HG02943 (cell line): ENCODE measurements around the gene TBC1D5.
"Not testable (repeated sequence)": the region's sequence is repeated elsewhere in the genome, so short reads cannot be mapped to it uniquely, and the experiment has no call there.

Experiments used
- ATAC-seq: cut with Tn5 transposase; IDR thresholded peaks from one replicate; pipeline ENCODE4 v1.9.1; 2021; ENCODE audit warnings: mild to moderate bottlenecking, low read depth, moderate library complexity; ENCODE audit not compliant: unreplicated experiment

The TBC1D5 gene

GRCh38 chr3:17431484-17432045 lies 310.9 kb downstream of the TBC1D5 start:
- ATAC-seq: no peak

DNA sequence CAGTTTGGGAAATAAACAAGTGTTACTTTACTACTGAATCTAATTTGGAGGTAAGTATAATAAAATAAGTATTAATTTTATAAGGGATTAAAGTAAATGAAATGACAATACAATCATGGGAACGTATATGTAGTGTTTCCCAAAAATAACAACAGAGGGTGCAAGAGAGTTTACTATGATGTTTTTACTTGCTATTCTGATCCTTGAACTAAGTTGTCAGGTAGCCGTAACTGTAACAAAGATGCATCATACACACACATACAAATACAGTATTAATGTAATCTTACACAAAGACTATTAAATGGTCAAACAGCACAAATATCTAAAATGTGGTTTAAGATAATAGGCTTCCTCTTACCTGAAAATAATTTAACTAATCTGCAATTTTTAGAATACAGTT lies 311.4 kb downstream of the TBC1D5 start:
- ATAC-seq: no peak

- ATAC-seq: no peak
These were observed 311.8 kb downstream of the TBC1D5 start for GRCh38 chr3:17430582-17430981.

GRCh38 chr3:17423786-17424536 lies 318.5 kb downstream of the TBC1D5 start:
- no peak for ATAC-seq

DNA sequence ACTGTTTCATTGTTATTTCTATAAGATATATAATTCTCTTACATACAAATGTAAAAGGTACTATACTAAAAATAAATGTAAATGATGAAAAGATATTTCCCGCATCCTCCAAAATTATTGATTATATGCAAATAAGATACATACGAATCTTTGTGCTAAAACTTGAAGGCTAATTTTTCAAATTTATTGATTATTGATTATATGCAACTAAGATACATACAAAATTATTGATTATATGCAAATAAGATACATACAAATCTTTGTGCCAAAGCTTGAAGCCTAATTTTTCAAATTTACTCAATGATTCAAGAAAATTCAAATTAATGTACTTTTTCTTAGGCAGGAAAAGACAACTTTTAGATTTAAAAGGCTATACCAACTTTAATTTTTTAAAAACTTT lies 319.8 kb downstream of the TBC1D5 start:
- ATAC-seq: no peak

DNA sequence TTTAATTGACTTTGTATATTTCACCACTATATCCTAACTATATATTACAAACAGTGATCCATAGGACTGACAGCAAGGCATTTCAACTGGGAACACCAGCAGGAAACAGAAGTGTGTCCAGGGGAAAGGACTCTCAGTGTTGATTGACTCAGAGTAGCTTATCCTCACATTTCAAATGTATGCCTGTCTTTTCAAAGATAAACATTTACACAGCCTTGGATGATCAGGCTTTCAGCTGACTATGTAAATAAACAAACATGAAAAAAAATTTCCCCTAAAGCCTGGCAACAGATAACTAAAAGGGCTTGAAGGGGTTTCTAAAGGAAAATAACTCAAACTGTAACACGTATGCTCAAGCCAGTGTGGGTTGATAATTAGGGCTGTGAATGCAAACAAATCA lies 321.8 kb downstream of the TBC1D5 start:
- no peak for ATAC-seq

- peak; percentile 80 for ATAC-seq
These were observed 329.4 kb downstream of the TBC1D5 start for GRCh38 chr3:17412950-17413530.

- no peak for ATAC-seq
These were observed 331.1 kb downstream of the TBC1D5 start for GRCh38 chr3:17411157-17411877.

DNA sequence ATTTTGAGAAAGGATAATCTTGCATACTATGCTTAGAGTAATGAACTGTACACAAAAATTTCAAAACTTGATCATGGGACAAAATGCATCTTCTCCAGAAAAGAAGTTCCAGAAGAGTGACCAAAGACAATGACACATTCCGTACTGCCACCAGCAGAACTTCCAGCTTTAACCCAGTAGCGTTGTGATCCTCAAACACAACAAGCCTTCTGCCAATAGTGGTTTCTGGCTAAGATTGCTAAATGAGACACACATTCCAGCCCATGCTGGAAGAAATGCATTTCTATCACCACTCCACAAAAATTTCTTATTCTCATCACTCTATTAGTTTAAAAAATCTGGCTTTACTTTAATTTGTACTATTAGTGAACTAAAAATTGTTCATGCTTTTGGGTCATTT lies 334.9 kb downstream of the TBC1D5 start:
- ATAC-seq: no peak

- ATAC-seq: no peak
These were observed 337.9 kb downstream of the TBC1D5 start for GRCh38 chr3:17404548-17404947.

DNA sequence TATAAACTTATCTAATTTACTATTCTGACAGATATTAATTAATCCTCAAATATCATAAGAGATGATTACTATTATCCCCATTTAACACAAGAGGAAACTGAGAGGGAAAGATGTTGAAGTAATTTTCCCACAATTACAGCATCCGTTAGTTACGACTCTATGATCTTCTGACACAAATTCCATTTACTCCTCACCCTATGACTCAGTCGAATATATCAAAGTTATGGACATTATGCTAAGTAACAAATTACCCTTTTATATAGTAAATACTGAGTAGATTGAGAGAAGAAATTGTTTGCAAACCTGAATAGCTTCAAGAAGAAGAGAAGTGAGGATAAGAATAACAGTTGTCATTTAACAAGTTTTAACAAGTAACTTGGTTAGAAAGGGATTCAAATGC lies 340.0 kb downstream of the TBC1D5 start:
- ATAC-seq: no peak

GRCh38 chr3:17401912-17402311 lies 340.5 kb downstream of the TBC1D5 start:
- no peak for ATAC-seq

DNA sequence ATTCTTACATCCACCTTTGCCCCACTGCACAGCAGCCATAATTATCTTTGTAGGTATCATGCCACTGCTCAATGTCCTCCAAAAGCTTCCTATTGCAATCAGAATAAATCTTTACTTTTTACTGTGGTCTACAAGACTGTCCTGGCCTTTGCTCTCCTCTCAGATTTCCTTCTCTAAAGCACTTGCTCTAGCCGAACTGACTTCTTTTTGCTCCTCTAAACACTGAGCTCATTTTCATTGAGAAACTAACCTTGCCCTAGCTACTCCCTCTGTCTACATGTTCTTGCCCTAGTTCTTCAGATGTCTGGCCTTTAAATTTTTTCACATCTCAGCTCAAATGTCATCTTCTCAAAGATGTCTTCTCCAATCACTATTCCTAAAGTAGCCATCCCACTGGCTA lies 342.8 kb downstream of the TBC1D5 start:
- ATAC-seq: peak; percentile 44

GRCh38 chr3:17398959-17399551 lies 343.4 kb downstream of the TBC1D5 start:
- ATAC-seq: peak; percentile 89

GRCh38 chr3:17396036-17396435 lies 346.4 kb downstream of the TBC1D5 start:
- ATAC-seq: no peak

- no peak for ATAC-seq
These were observed 347.8 kb downstream of the TBC1D5 start for GRCh38 chr3:17394541-17395155.

- ATAC-seq: not testable (repeated sequence)
These were observed 349.9 kb downstream of the TBC1D5 start for GRCh38 chr3:17392516-17392915.

DNA sequence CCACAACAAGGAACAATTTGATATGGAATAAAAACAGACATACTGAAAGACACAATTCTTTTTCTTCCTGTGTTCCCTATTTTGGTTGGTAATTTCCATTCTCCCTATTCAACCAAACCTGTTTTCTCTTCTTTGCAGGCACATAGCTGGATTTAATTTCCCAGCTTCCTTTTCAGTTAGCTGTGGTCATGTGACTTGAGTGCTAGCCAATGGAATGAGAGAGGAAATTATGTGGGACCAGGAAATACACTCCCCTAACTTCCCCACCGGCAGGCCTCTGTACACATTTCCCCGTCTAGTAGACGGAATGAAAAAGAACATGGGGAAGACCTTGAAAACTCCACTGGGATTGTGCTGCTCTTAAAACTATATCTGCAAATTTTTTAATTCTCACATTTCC lies 351.6 kb downstream of the TBC1D5 start:
- ATAC-seq: no peak

GRCh38 chr3:17387108-17387507 lies 355.3 kb downstream of the TBC1D5 start:
- ATAC-seq: no peak

DNA sequence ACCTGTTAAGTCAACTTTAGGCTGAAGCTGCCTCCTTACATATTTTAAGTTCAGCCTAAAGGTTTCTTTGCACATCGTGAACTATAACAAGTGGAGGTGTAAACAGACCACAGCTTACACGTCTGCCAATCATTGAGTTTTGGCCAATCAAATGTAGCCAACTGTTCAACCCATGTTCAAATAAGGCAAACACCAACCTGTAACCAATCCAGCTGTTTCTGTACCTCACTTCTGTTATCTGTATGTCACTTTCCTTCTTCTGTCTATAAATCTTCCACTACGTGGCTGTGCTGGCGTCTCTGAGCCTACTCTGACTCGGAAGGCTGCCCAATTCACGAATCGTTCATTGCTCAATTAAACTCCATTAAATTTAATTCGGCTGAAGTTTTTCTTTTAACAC lies 356.0 kb downstream of the TBC1D5 start:
- no peak for ATAC-seq
